ENCODE measurements around the gene NTM.

Gene NTM

GRCh38 chr11:131796541-131796940 is 426.1 kb downstream of the NTM start:
- in situ Hi-C loops (cut with HindIII; ENCODE audit: low sequenced_read_pairs) = no loop called here

GRCh38 chr11:131800452-131800851 is 430.0 kb downstream of the NTM start:
- in situ Hi-C loops (cut with HindIII; ENCODE audit: low sequenced_read_pairs) = no loop called here

GRCh38 chr11:131802440-131803115 is 432.2 kb downstream of the NTM start:
- in situ Hi-C loops (cut with HindIII; ENCODE audit: low sequenced_read_pairs) = no loop called here

- in situ Hi-C loops (cut with HindIII; ENCODE audit: low sequenced_read_pairs) = no loop called here
These were observed 437.5 kb downstream of the NTM start for GRCh38 chr11:131807876-131808275.

GRCh38 chr11:131808470-131808869 is 438.1 kb downstream of the NTM start:
- in situ Hi-C loops (cut with HindIII; ENCODE audit: low sequenced_read_pairs) = no loop called here

- in situ Hi-C loops (cut with HindIII; ENCODE audit: low sequenced_read_pairs) = no loop called here
These were observed 438.9 kb downstream of the NTM start for GRCh38 chr11:131809203-131809918.

- in situ Hi-C loops (cut with HindIII; ENCODE audit: low sequenced_read_pairs) = no loop called here
These were observed 440.1 kb downstream of the NTM start for GRCh38 chr11:131810541-131810940.

- in situ Hi-C loops (cut with HindIII; ENCODE audit: low sequenced_read_pairs) = no loop called here
These were observed 441.0 kb downstream of the NTM start for GRCh38 chr11:131811383-131811782.

- in situ Hi-C loops (cut with HindIII; ENCODE audit: low sequenced_read_pairs) = no loop called here
These were observed 443.7 kb downstream of the NTM start for GRCh38 chr11:131814108-131814507.

GRCh38 chr11:131815590-131815989 is 445.2 kb downstream of the NTM start:
- in situ Hi-C loops (cut with HindIII; ENCODE audit: low sequenced_read_pairs) = no loop called here

GRCh38 chr11:131816051-131816450 is 445.6 kb downstream of the NTM start:
- in situ Hi-C loops (cut with HindIII; ENCODE audit: low sequenced_read_pairs) = no loop called here

- in situ Hi-C loops (cut with HindIII; ENCODE audit: low sequenced_read_pairs) = no loop called here
These were observed 447.3 kb downstream of the NTM start for GRCh38 chr11:131817687-131818188.

GRCh38 chr11:131819865-131820264 is 449.4 kb downstream of the NTM start:
- in situ Hi-C loops (cut with HindIII; ENCODE audit: low sequenced_read_pairs) = no loop called here

- in situ Hi-C loops (cut with HindIII; ENCODE audit: low sequenced_read_pairs) = no loop called here
These were observed 452.1 kb downstream of the NTM start for GRCh38 chr11:131822506-131822905.

- in situ Hi-C loops (cut with HindIII; ENCODE audit: low sequenced_read_pairs) = no loop called here
These were observed 453.4 kb downstream of the NTM start for GRCh38 chr11:131823772-131824171.

- in situ Hi-C loops (cut with HindIII; ENCODE audit: low sequenced_read_pairs) = no loop called here
These were observed 454.4 kb downstream of the NTM start for GRCh38 chr11:131824771-131825170.

GRCh38 chr11:131827430-131827829 is 457.0 kb downstream of the NTM start:
- in situ Hi-C loops (cut with HindIII; ENCODE audit: low sequenced_read_pairs) = no loop called here

- in situ Hi-C loops (cut with HindIII; ENCODE audit: low sequenced_read_pairs) = no loop called here
These were observed 459.3 kb downstream of the NTM start for GRCh38 chr11:131829725-131830124.

GRCh38 chr11:131832079-131832478 is 461.7 kb downstream of the NTM start:
- in situ Hi-C loops (cut with HindIII; ENCODE audit: low sequenced_read_pairs) = no loop called here

GRCh38 chr11:131833366-131833765 is 463.0 kb downstream of the NTM start:
- in situ Hi-C loops (cut with HindIII; ENCODE audit: low sequenced_read_pairs) = no loop called here

- in situ Hi-C loops (cut with HindIII; ENCODE audit: low sequenced_read_pairs) = no loop called here
These were observed 467.1 kb downstream of the NTM start for GRCh38 chr11:131837562-131837961.

GRCh38 chr11:131838016-131838415 is 467.6 kb downstream of the NTM start:
- in situ Hi-C loops (cut with HindIII; ENCODE audit: low sequenced_read_pairs) = no loop called here
